ENCODE data around the gene SMYD4. TPM values are rescaled to one million over a fixed set of nuclear protein-coding genes. Genes with fewer than 3 reads are reported as not detected.
"Not testable (repeated sequence)": the region's sequence is repeated elsewhere in the genome, so short reads cannot be mapped to it uniquely, and the experiment has no call there.

Gene SMYD4
- total RNA-seq, 1 donor from 2014 or later = 36.6 TPM

- intact Hi-C loops (cut with micrococcal nuclease) = loop anchor here (5.0 kb wide), 1 partner anchor 62 kb away; the partner anchor contains the start of gene WDR81
Observed at GRCh38 chr17:1783834-1784611, 45.7 kb downstream of the SMYD4 start.

- intact Hi-C loops (cut with micrococcal nuclease) = loop anchor here (5.0 kb wide), 1 partner anchor 61 kb away; the partner anchor contains the start of gene WDR81
Observed at GRCh38 chr17:1783271-1783670, 46.4 kb downstream of the SMYD4 start.

GRCh38 chr17:1782171-1782567 lies 47.5 kb downstream of the SMYD4 start:
- intact Hi-C loops (cut with micrococcal nuclease) = loop anchor here (5.0 kb wide), 1 partner anchor 60 kb away; the partner anchor contains the start of gene WDR81

GRCh38 chr17:1779571-1780131 lies 50.1 kb downstream of the SMYD4 start:
- intact Hi-C loops (cut with micrococcal nuclease) = loop anchor here (5.0 kb wide), 1 partner anchor 57 kb away; the partner anchor contains the start of gene WDR81

GRCh38 chr17:1776857-1777256 lies 52.8 kb downstream of the SMYD4 start:
- intact Hi-C loops (cut with micrococcal nuclease) = no loop called here

GRCh38 chr17:1776328-1776727 lies 53.4 kb downstream of the SMYD4 start:
- intact Hi-C loops (cut with micrococcal nuclease) = no loop called here

- intact Hi-C loops (cut with micrococcal nuclease) = no loop called here
Observed at GRCh38 chr17:1774390-1775176, 55.1 kb downstream of the SMYD4 start.

GRCh38 chr17:1773696-1774181 lies 56.0 kb downstream of the SMYD4 start:
- intact Hi-C loops (cut with micrococcal nuclease) = no loop called here

GRCh38 chr17:1773000-1773695 lies 56.6 kb downstream of the SMYD4 start:
- intact Hi-C loops (cut with micrococcal nuclease) = not testable (repeated sequence)

GRCh38 chr17:1769822-1770477 lies 59.8 kb downstream of the SMYD4 start:
- intact Hi-C loops (cut with micrococcal nuclease) = no loop called here

- intact Hi-C loops (cut with micrococcal nuclease) = no loop called here
Observed at GRCh38 chr17:1767358-1767757, 62.3 kb downstream of the SMYD4 start.

- intact Hi-C loops (cut with micrococcal nuclease) = no loop called here
Observed at GRCh38 chr17:1766382-1767135, 63.1 kb downstream of the SMYD4 start.

GRCh38 chr17:1765576-1765975 lies 64.1 kb downstream of the SMYD4 start:
- intact Hi-C loops (cut with micrococcal nuclease) = loop anchor here (2.0 kb wide), 1 partner anchor 45 kb away; no protein-coding TSS in a partner anchor

GRCh38 chr17:1764705-1765104 lies 65.0 kb downstream of the SMYD4 start:
- intact Hi-C loops (cut with micrococcal nuclease) = loop anchor here (2.0 kb wide), 1 partner anchor 44 kb away; no protein-coding TSS in a partner anchor

GRCh38 chr17:1764284-1764683 lies 65.4 kb downstream of the SMYD4 start:
- intact Hi-C loops (cut with micrococcal nuclease) = loop anchor here (2.0 kb wide), 1 partner anchor 43 kb away; no protein-coding TSS in a partner anchor

GRCh38 chr17:1762901-1763898 lies 66.5 kb downstream of the SMYD4 start:
- intact Hi-C loops (cut with micrococcal nuclease) = no loop called here

- intact Hi-C loops (cut with micrococcal nuclease) = no loop called here
Observed at GRCh38 chr17:1762233-1762900, 67.3 kb downstream of the SMYD4 start.

GRCh38 chr17:1759529-1759928 lies 70.2 kb downstream of the SMYD4 start:
- intact Hi-C loops (cut with micrococcal nuclease) = no loop called here

All from T-helper 2 cell treated with Interferon-gamma antibody and Interleukin-4, amounts not matched to agents 100 ng/mL and 5 ng/mL, for 36 hours (primary cell).